Activated CD4-positive, alpha-beta memory T cell treated with anti-CD3 and anti-CD28 coated beads, Interleukin-2, amount 10 ng/mL, durations not matched to agents 7 days and 5 days (primary cell): ENCODE measurements around the gene ELP4. TPM values are rescaled to one million over a fixed set of nuclear protein-coding genes. Genes with fewer than 3 reads are reported as not detected.

ENCODE experiments used
- CTCF ChIA-PET: fragments of 350-600 bp; sonication (Branson Sonifier 250); formaldehyde crosslinking; loops from one replicate; lab custom pipeline; 2021; ENCODE audit warnings: antibody characterized with exemption, inconsistent platforms; lab: Charles Lee
- POLR2A ChIA-PET: fragments of 350-600 bp; sonication (Branson Sonifier 250); formaldehyde crosslinking; loops from one replicate; lab custom pipeline; 2021; ENCODE audit warnings: antibody characterized with exemption; lab: Charles Lee
- DNase-seq: peaks from one replicate; pipeline ENCODE4 v3.0.0-alpha.2; 2020
- H3K27ac Mint-ChIP-seq: one replicate; pipeline ENCODE4 v1.8.0; 2021; ENCODE audit warnings: mild to moderate bottlenecking, mixed read lengths
- H3K27me3 Mint-ChIP-seq: one replicate; pipeline ENCODE4 v1.8.0; 2021; ENCODE audit warnings: mixed read lengths
- H3K36me3 Mint-ChIP-seq: one replicate; pipeline ENCODE4 v1.8.0; 2021; ENCODE audit warnings: low read depth, mixed read lengths
- H3K4me1 Mint-ChIP-seq: one replicate; pipeline ENCODE4 v1.8.0; 2021; ENCODE audit warnings: mixed read lengths
- H3K4me3 Mint-ChIP-seq: one replicate; pipeline ENCODE4 v1.8.0; 2021; ENCODE audit warnings: mild to moderate bottlenecking, mixed read lengths
- H3K9me3 Mint-ChIP-seq: one replicate; pipeline ENCODE4 v1.8.0; 2021; ENCODE audit warnings: mixed read lengths
- total RNA-seq, 2 experiments: library from RNA; stranded (reverse); gene quantifications; one replicate each; pipeline ENCODE4 v1.2.3, GENCODE V29; 2021

The ELP4 gene
- total RNA-seq, 2 experiments from 2014 or later = 19.0 to 19.9 TPM

GRCh38 chr11:31830406-31830805 lies 320.8 kb downstream of the ELP4 start:
- Mint-ChIP-seq H3K36me3 (peaks cover 5% of the 10 kb centered on the region), H3K4me3 (no peak overlapping the region), H3K27ac (no peak overlapping the region), H3K9me3 (no peaks in the 10 kb centered on the region), H3K4me1 (peaks cover 12% of the 10 kb centered on the region), H3K27me3 (peaks cover 50% of the 10 kb centered on the region)
- CTCF ChIA-PET = no interaction called here
- DNase-seq = no peak
- POLR2A ChIA-PET = no interaction called here

DNA sequence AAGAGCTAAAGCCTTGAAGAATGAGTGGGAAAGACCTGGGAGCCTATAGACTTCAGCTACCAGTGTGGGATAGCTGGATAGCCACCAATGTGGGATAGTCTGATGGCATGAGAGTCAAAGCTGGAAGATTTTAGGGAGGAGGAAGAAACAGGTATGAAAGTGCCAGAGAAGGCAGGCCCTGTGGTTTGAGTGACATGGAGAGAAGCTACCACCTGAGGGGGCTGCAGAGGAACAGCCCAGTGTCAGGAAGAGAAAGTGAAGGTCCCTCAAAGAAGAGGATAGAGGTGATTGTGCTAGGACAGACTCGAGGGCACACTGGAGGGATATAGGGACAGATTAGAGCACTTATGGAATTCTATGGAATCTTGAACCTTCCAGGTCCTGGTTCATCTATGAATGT lies 324.7 kb downstream of the ELP4 start:
- Mint-ChIP-seq H3K36me3 (no peaks in the 10 kb centered on the region), H3K4me3 (no peak overlapping the region), H3K9me3 (no peaks in the 10 kb centered on the region), H3K27me3 (peaks cover 24% of the 10 kb centered on the region), H3K27ac (no peak overlapping the region), H3K4me1 (no peaks in the 10 kb centered on the region)
- ChIA-PET POLR2A (no interaction called here), CTCF (no interaction called here)
- no peak for DNase-seq

Other genes with a start within 250 kb of the ELP4 start
- not detected for gene DCDC1, start 140.0 kb upstream of the ELP4 start, total RNA-seq
- gene DNAJC24, start 139.9 kb upstream of the ELP4 start, total RNA-seq = 10 to 100 TPM; 13.4 to 14.5 TPM
- 10 to 100 TPM; 14.3 to 18.4 TPM for gene IMMP1L, start 145 bp upstream of the ELP4 start, total RNA-seq